GM19238 (cell line): ENCODE results near the gene KRTAP4-2.
"Not testable (repeated sequence)": the region's sequence is repeated elsewhere in the genome, so short reads cannot be mapped to it uniquely, and the experiment has no call there.

Source experiments
- DNase-seq: peaks from one replicate; pipeline ENCODE4 v3.0.0; 2011; ENCODE audit warnings: low spot score; ENCODE audit not compliant: insufficient read length

The KRTAP4-2 gene

GRCh38 chr17:41163828-41164227 is 14.2 kb downstream of the KRTAP4-2 start:
- DNase-seq: no peak

- DNase-seq: no peak
Measured at GRCh38 chr17:41160648-41161047, 17.4 kb downstream of the KRTAP4-2 start, which contains the start of gene KRTAP4-4. KRTAP4-4 (minus strand) TSS chr17:41160748; CDS start chr17:41160691, 57 bp downstream.

- not testable (repeated sequence) for DNase-seq
Measured at GRCh38 chr17:41160190-41160589, 17.8 kb downstream of the KRTAP4-2 start.

GRCh38 chr17:41153856-41154255 is 24.2 kb downstream of the KRTAP4-2 start:
- no peak for DNase-seq

GRCh38 chr17:41151525-41151924 is 26.5 kb downstream of the KRTAP4-2 start:
- DNase-seq: no peak

GRCh38 chr17:41150026-41150425 is 28.0 kb downstream of the KRTAP4-2 start:
- DNase-seq: no peak

- DNase-seq: no peak
Measured at GRCh38 chr17:41149652-41149985, 28.4 kb downstream of the KRTAP4-2 start, which contains the start of gene KRTAP4-5. KRTAP4-5 (minus strand) TSS chr17:41149825; CDS start chr17:41149767, 58 bp downstream.

GRCh38 chr17:41148971-41149651 is 28.9 kb downstream of the KRTAP4-2 start:
- not testable (repeated sequence) for DNase-seq

- no peak for DNase-seq
Measured at GRCh38 chr17:41147531-41148204, 30.4 kb downstream of the KRTAP4-2 start.

- DNase-seq: no peak
Measured at GRCh38 chr17:41145261-41145660, 32.8 kb downstream of the KRTAP4-2 start.

GRCh38 chr17:41144846-41145245 is 33.2 kb downstream of the KRTAP4-2 start:
- DNase-seq: no peak

GRCh38 chr17:41141361-41141760 is 36.7 kb downstream of the KRTAP4-2 start:
- no peak for DNase-seq

- no peak for DNase-seq
Measured at GRCh38 chr17:41140360-41141131, 37.5 kb downstream of the KRTAP4-2 start, which contains the start of gene KRTAP4-6. KRTAP4-6 (minus strand) TSS chr17:41140544; CDS start chr17:41140487, 57 bp downstream.

- DNase-seq: not testable (repeated sequence)
Measured at GRCh38 chr17:41139865-41140264, 38.2 kb downstream of the KRTAP4-2 start.

- no peak for DNase-seq
Measured at GRCh38 chr17:41133880-41134735, 43.9 kb downstream of the KRTAP4-2 start.

- DNase-seq: no peak
Measured at GRCh38 chr17:41131979-41132378, 46.0 kb downstream of the KRTAP4-2 start.
